B cell (primary cell): ENCODE data around the gene USP37. TPM values are rescaled to one million over a fixed set of nuclear protein-coding genes. Genes with fewer than 3 reads are reported as not detected.

Experiments
- ATAC-seq: fragments of 200-7000 bp; cut with Tn5 transposase; one replicate; pipeline ENCODE4 v1.10.0; 2021; ENCODE audit warnings: low read depth, mild to moderate bottlenecking, moderate number of reproducible peaks, moderate library complexity
- CTCF ChIA-PET: fragments of 350-600 bp; sonication (Branson Sonifier 250); formaldehyde crosslinking; loops from one replicate; lab custom pipeline; 2021; ENCODE audit warnings: antibody characterized with exemption, inconsistent platforms; lab: Charles Lee
- POLR2A ChIA-PET: fragments of 350-600 bp; sonication (Branson Sonifier 250); formaldehyde crosslinking; loops from one replicate; lab custom pipeline; 2021; ENCODE audit warnings: antibody characterized with exemption; lab: Charles Lee
- DNase-seq: peaks from one replicate; pipeline ENCODE4 v3.0.0; 2013
- H2AFZ ChIP-seq: 2 replicates; pipeline ENCODE4 v1.6.1; 2012; ENCODE audit warnings: mild to moderate bottlenecking, low read depth, low read length; ENCODE audit not compliant: insufficient read depth, poor library complexity, severe bottlenecking
- H3K27ac ChIP-seq, 2 donors: 1 replicate in 1 of 2; 2 replicates in 1 of 2; pipeline ENCODE4 v1.5.1; 2012 to 2013; ENCODE audit warnings: low read length in 2 of 2, mild to moderate bottlenecking in 2 of 2, moderate library complexity in 1 of 2
- H3K27me3 ChIP-seq, 4 experiments: fragments of 200-600 bp in 1 of 4; sonication (generic) in 1 of 4; replicated peaks in 1 of 4; 1 replicate in 2 of 4; 2 replicates in 2 of 4; pipeline versions ENCODE4 v1.6.1 to v1.7.0; 2013 to 2016; ENCODE audit warnings: low read length in 3 of 4, mild to moderate bottlenecking in 2 of 4, mixed read lengths in 1 of 4, moderate library complexity in 1 of 4; ENCODE audit not compliant: insufficient read depth in 4 of 4, control insufficient read depth in 3 of 4; ENCODE audit errors: control extremely low read depth in 1 of 4
- H3K36me3 ChIP-seq, 2 experiments: replicated peaks in 1 of 2; 1 replicate in 1 of 2; 2 replicates in 1 of 2; pipeline versions ENCODE4 v1.6.1 to v1.7.1; 2013; ENCODE audit warnings: low read length in 1 of 2; ENCODE audit not compliant: insufficient read depth in 2 of 2, control insufficient read depth in 1 of 2; ENCODE audit errors: control extremely low read depth in 1 of 2, extremely low read depth in 1 of 2
- H3K4me1 ChIP-seq, 2 donors: fragments of 200-600 bp in 1 of 2; sonication (generic) in 1 of 2; 1 replicate in 1 of 2; 2 replicates in 1 of 2; pipeline versions ENCODE4 v1.5.1 to v1.6.1; 2013 to 2017; ENCODE audit warnings: low read length in 2 of 2; ENCODE audit not compliant: control insufficient read depth in 2 of 2, insufficient read depth in 2 of 2
- H3K4me2 ChIP-seq: replicated peaks from 2 replicates; pipeline ENCODE3; 2012; ENCODE audit warnings: mild to moderate bottlenecking, low read depth, low read length; ENCODE audit not compliant: poor library complexity, severe bottlenecking
- H3K4me3 ChIP-seq, 5 experiments: fragments of 200-600 bp in 1 of 5; sonication (generic) in 1 of 5; 1 replicate in 3 of 5; 2 replicates in 2 of 5; pipeline versions ENCODE4 v1.5.1 to v1.7.0; 2011 to 2016; ENCODE audit warnings: low read length in 4 of 5, mild to moderate bottlenecking in 4 of 5, low read depth in 2 of 5, control low read depth in 1 of 5, moderate library complexity in 1 of 5; ENCODE audit not compliant: insufficient read depth in 1 of 5; ENCODE audit errors: control extremely low read depth in 1 of 5, extremely low read depth in 1 of 5
- H3K79me2 ChIP-seq: fragments of 200-600 bp; sonication (generic); one replicate; pipeline ENCODE4 v1.6.0; 2016; ENCODE audit warnings: low read length; ENCODE audit not compliant: control insufficient read depth, insufficient read depth
- H3K9ac ChIP-seq: fragments of 200-600 bp; sonication (generic); 2 replicates; pipeline ENCODE4 v1.6.1; 2017; ENCODE audit warnings: mild to moderate bottlenecking, low read length, moderate library complexity
- H3K9me3 ChIP-seq, 3 donors: one replicate each; pipeline versions ENCODE4 v1.6.1 to v1.7.1; 2013; ENCODE audit warnings: low read length in 2 of 3; ENCODE audit not compliant: control insufficient read depth in 2 of 3, insufficient read depth in 1 of 3; ENCODE audit errors: control extremely low read depth in 1 of 3
- H4K20me1 ChIP-seq: 2 replicates; pipeline ENCODE4 v1.6.0; 2012; ENCODE audit warnings: mild to moderate bottlenecking, low read length; ENCODE audit not compliant: insufficient read depth, control insufficient read depth, poor library complexity, severe bottlenecking
- H3K27ac Mint-ChIP-seq: one replicate; pipeline ENCODE4 v1.8.0; 2021; ENCODE audit warnings: mixed read lengths
- H3K27me3 Mint-ChIP-seq: one replicate; pipeline ENCODE4 v1.8.0; 2021; ENCODE audit warnings: mixed read lengths
- H3K4me1 Mint-ChIP-seq: one replicate; pipeline ENCODE4 v1.8.0; 2021; ENCODE audit warnings: mixed read lengths
- H3K4me3 Mint-ChIP-seq: one replicate; pipeline ENCODE4 v1.8.0; 2021; ENCODE audit warnings: mixed read lengths
- H3K9me3 Mint-ChIP-seq: one replicate; pipeline ENCODE4 v1.8.0; 2022; ENCODE audit warnings: mixed read lengths; ENCODE audit not compliant: insufficient read depth
- EZH2 ChIP-seq: IDR thresholded peaks from 2 replicates; pipeline ENCODE4 v1.6.1; 2012; ENCODE audit warnings: borderline replicate concordance, low read depth, mild to moderate bottlenecking, moderate library complexity, low read length; ENCODE audit not compliant: insufficient read depth, poor library complexity, severe bottlenecking
- WGBS: methylation state at CpG from one replicate; pipeline ENCODE4 v1.1.5; 2013; ENCODE audit warnings: missing lambda C conversion rate; ENCODE audit not compliant: insufficient coverage; 5-methylcytosine and 5-hydroxymethylcytosine counted together
- intact Hi-C: fragments of 100-400 bp; cut with micrococcal nuclease; formaldehyde crosslinking; loops from one replicate; pipeline ENCODE4 v1.10.0; 2022
- polyA plus RNA-seq: library from polyadenylated mRNA; depleted of rRNA; stranded (reverse); fragments of >200 nt; gene quantifications from 2 replicates; pipeline ENCODE4 v1.2.3, GENCODE V29; 2012
- total RNA-seq, 2 donors: library from RNA; stranded (reverse); fragments of 120-200 nt in 1 of 2; gene quantifications; 1 replicate in 1 of 2; 2 replicates in 1 of 2; pipeline versions ENCODE4 v1.2.3 to v1.2.4, GENCODE V29; 2013 to 2022
- TF ChIP-seq, protein P1 (sequence below): fragments of 200-600 bp; IDR thresholded peaks from one replicate; pipeline ENCODE4 v1.8.0; 2022; ENCODE audit warnings: antibody characterized with exemption, mild to moderate bottlenecking

USP37 gene
- total and polyA plus RNA-seq, 2 donors (not counting 1 experiment from before 2014, with no cell fraction given): 3.1 to 29.0 TPM

DNA sequence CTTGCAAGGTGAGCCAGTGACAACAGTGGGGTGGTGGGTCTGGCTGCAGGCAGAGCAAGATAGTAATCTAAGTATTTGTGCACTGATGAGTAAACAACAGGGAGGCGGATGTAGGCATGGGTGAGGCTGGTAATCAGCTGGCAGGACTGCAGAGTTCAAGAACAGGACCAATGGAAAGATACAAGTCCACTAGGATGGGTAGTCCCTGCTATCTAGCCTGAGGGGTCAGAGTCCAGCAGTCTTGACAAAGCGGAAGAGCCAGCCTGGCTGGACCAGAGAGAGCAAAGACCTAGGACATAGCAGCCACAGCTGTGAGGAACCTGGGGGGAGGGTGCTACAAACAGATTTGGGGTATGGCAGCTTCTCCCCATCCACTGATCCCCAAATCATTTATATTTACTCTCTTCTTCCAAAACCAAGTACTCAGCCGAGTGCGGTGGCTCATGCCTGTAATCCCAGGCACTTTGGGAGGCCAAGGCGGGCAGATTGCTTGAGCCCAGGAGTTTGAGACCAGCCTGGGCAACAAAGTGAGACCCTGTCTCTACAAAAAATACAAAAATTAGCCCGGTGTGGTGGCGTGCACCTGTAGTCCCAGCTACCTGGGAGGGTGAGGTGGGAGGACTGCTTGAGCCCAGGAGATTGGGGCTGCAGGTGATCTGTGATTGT lies 123.3 kb downstream of the USP37 start:
- Histone ChIP-seq H3K27me3 (no peaks in the 10 kb centered on the region), H3K4me3 (no peak overlapping the region), H3K27ac (no peak overlapping the region), H3K9ac (no peak overlapping the region), H3K4me1 (no peaks in the 10 kb centered on the region), H3K4me2 (no peak overlapping the region), H4K20me1 (no peaks in the 10 kb centered on the region), H2AFZ (no peak overlapping the region), H3K79me2 (no peaks in the 10 kb centered on the region), H3K36me3 (peaks cover 7 to 11% of the 10 kb centered on the region in 2 experiments), H3K9me3 (no peaks in the 10 kb centered on the region)
- Mint-ChIP-seq H3K27ac (no peak overlapping the region), H3K4me3 (no peak overlapping the region), H3K4me1 (peaks cover 2% of the 10 kb centered on the region), H3K27me3 (no peaks in the 10 kb centered on the region), H3K9me3 (no peaks in the 10 kb centered on the region)
- no peak for TF ChIP-seq EZH2
- TF ChIP-seq, protein P1, sequence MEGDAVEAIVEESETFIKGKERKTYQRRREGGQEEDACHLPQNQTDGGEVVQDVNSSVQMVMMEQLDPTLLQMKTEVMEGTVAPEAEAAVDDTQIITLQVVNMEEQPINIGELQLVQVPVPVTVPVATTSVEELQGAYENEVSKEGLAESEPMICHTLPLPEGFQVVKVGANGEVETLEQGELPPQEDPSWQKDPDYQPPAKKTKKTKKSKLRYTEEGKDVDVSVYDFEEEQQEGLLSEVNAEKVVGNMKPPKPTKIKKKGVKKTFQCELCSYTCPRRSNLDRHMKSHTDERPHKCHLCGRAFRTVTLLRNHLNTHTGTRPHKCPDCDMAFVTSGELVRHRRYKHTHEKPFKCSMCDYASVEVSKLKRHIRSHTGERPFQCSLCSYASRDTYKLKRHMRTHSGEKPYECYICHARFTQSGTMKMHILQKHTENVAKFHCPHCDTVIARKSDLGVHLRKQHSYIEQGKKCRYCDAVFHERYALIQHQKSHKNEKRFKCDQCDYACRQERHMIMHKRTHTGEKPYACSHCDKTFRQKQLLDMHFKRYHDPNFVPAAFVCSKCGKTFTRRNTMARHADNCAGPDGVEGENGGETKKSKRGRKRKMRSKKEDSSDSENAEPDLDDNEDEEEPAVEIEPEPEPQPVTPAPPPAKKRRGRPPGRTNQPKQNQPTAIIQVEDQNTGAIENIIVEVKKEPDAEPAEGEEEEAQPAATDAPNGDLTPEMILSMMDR: no peak
- ChIA-PET CTCF (no interaction called here), POLR2A (no interaction called here)
- DNase-seq (no peak), ATAC-seq (no peak)
- WGBS: 100% methylated on average over 4 of the region's 7 CpGs
- intact Hi-C loops: no loop called here

- DNase-seq: peak; percentile 48
- Mint-ChIP-seq H3K27me3 (no peaks in the 10 kb centered on the region), H3K27ac (no peak overlapping the region), H3K9me3 (no peaks in the 10 kb centered on the region), H3K4me3 (no peak overlapping the region), H3K4me1 (peaks cover 20% of the 10 kb centered on the region)
- Histone ChIP-seq H3K9ac (no peak overlapping the region), H3K9me3 (no peaks in the 10 kb centered on the region), H3K27me3 (no peaks in the 10 kb centered on the region), H3K4me1 (peaks cover 12 to 16% of the 10 kb centered on the region in 2 donors), H4K20me1 (no peaks in the 10 kb centered on the region), H2AFZ (no peak overlapping the region), H3K4me2 (peak overlapping the region; percentile 17), H3K4me3 (no peak overlapping the region), H3K79me2 (no peaks in the 10 kb centered on the region), H3K27ac (no peak overlapping the region), H3K36me3 (no peaks in the 10 kb centered on the region)
- intact Hi-C loops: no loop called here
- no peak for ATAC-seq
- ChIA-PET POLR2A (no interaction called here), CTCF (no interaction called here)
- 100% methylated on average over 2 of the region's 4 CpGs for WGBS
- TF ChIP-seq, protein P1: no peak
- no peak for TF ChIP-seq EZH2
These were observed 129.6 kb downstream of the USP37 start for GRCh38 chr2:218438596-218438995.
